Endothelial cell of umbilical vein (primary cell): ENCODE measurements around the gene GNAL.

Source experiments
- FOS ChIP-seq: IDR thresholded peaks from 2 replicates; pipeline ENCODE4 v1.6.1; 2011; ENCODE audit warnings: mild to moderate bottlenecking, low read length, moderate library complexity, borderline replicate concordance; ENCODE audit not compliant: insufficient read depth
- POLR2A ChIP-seq: IDR thresholded peaks from 2 replicates; pipeline ENCODE4 v1.6.1; 2012; ENCODE audit warnings: low read depth, mild to moderate bottlenecking, control low read depth, low read length
- POLR2AphosphoS5 ChIP-seq: IDR thresholded peaks from 2 replicates; pipeline ENCODE4 v1.6.1; 2012; ENCODE audit warnings: low read depth, mild to moderate bottlenecking, control low read depth, low read length, moderate library complexity; ENCODE audit not compliant: insufficient read depth
- TF ChIP-seq, protein P1 (sequence below), 2 donors: IDR thresholded peaks; 1 replicate in 1 of 2; 2 replicates in 1 of 2; pipeline ENCODE4 v1.5.1; 2011; ENCODE audit warnings: low read length in 2 of 2, mild to moderate bottlenecking in 2 of 2, moderate library complexity in 2 of 2, control low read depth in 1 of 2, inconsistent platforms in 1 of 2, low read depth in 1 of 2; ENCODE audit not compliant: insufficient read depth in 1 of 2; ENCODE audit errors: extremely low read depth in 1 of 2

DNA sequence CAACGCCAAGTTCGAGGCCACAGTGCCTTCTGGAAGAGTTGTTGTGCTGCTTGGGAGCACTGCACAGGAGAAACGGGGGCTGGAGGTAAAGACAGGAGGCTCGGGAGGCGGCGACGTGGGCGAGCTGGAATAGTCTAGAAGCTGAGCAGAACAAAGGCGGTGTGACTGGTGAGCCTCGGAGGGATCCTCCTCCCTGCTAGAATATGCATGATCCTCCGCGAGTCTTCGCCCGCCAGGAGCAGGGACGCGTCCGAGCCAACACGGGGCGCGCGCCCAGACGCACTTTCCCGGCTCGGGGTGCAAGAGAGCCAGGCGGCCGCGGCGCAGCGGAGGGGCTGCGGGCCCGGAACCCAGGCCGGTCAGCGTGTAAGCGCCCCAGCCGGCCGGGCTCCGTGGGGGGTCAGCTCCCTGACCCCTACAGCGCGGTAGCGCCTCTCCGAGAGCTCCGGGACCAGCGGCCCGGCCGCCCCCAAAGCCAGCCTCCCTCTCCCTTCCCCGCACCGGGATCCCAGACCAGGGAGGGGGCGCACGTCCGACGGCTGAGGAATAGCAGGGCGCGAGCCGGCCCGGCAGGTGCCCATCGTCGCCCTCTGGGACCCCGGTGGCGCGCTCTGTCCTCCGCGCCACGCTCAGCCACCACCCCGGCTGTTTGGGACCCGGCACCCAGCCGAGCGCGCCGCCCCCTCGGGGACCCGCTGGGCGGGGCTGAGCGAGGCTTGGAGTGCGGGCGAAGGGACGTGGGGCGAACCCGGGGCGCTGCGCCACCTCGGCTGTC, 62.5 kb downstream of the GNAL start:
- TF ChIP-seq, protein P1, sequence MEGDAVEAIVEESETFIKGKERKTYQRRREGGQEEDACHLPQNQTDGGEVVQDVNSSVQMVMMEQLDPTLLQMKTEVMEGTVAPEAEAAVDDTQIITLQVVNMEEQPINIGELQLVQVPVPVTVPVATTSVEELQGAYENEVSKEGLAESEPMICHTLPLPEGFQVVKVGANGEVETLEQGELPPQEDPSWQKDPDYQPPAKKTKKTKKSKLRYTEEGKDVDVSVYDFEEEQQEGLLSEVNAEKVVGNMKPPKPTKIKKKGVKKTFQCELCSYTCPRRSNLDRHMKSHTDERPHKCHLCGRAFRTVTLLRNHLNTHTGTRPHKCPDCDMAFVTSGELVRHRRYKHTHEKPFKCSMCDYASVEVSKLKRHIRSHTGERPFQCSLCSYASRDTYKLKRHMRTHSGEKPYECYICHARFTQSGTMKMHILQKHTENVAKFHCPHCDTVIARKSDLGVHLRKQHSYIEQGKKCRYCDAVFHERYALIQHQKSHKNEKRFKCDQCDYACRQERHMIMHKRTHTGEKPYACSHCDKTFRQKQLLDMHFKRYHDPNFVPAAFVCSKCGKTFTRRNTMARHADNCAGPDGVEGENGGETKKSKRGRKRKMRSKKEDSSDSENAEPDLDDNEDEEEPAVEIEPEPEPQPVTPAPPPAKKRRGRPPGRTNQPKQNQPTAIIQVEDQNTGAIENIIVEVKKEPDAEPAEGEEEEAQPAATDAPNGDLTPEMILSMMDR (IDR thresholded peaks at IDR 0.05; ENCODE audit: extremely low read depth in 1 of 2, insufficient read depth in 1 of 2, low read depth in 1 of 2, low read length in 2 of 2): no peak
- TF ChIP-seq POLR2A: no peak
- no peak for TF ChIP-seq POLR2AphosphoS5
- TF ChIP-seq FOS: no peak
